Measurements from ENCODE around the gene ABHD12B.

DNA sequence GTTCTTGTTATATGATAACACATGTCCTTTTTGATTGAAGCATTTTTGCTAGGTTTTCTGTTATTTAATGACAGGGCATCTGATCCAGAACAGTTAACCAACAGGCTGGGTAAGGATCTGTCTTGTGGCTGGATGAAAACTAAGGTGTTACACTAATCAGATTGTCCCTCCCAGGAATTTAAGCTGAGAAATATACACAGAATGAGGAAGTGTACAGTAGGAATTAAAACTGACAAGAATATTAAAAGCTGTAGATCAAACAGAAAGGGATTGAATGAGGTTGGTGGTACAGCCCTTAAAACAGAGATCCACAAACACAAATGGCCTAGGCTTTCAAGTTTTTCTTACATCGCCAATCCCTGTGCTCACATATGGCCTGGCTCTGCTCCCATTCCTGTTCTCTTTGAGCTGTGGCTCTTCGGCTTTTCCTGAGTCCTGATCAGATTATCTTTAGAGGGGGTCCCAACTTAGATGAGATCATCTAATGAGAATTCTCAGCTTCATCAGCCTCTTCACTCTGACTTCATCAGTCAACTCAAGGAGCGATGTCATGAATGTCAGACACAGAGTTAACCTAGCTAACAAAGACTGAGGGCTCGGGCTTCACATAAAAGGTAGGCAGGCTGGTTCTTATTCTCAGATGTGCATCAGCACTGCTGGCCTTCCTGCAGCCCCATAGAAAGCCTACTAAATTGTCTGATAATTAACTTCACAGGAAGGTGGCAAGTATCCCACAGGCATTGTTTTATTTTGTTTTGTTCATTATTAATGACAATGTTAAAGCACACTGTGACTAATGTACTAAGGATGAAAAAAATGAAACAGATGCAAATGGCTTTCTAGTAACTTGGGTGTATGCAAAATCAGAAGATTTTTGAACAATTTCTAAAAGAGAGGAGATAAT, 61.0 kb downstream of the ABHD12B start:
- no peak for TF ChIP-seq RAD21 (IDR thresholded peaks at IDR 0.05; ENCODE audit: low read length)
- TF ChIP-seq PBX3 (IDR thresholded peaks at IDR 0.05), result no peak
- TF ChIP-seq, protein P1, sequence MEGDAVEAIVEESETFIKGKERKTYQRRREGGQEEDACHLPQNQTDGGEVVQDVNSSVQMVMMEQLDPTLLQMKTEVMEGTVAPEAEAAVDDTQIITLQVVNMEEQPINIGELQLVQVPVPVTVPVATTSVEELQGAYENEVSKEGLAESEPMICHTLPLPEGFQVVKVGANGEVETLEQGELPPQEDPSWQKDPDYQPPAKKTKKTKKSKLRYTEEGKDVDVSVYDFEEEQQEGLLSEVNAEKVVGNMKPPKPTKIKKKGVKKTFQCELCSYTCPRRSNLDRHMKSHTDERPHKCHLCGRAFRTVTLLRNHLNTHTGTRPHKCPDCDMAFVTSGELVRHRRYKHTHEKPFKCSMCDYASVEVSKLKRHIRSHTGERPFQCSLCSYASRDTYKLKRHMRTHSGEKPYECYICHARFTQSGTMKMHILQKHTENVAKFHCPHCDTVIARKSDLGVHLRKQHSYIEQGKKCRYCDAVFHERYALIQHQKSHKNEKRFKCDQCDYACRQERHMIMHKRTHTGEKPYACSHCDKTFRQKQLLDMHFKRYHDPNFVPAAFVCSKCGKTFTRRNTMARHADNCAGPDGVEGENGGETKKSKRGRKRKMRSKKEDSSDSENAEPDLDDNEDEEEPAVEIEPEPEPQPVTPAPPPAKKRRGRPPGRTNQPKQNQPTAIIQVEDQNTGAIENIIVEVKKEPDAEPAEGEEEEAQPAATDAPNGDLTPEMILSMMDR (IDR thresholded peaks at IDR 0.05), result no peak
- TF ChIP-seq ELF1 (IDR thresholded peaks at IDR 0.05), result no peak
- TF ChIP-seq CHD2 (IDR thresholded peaks at IDR 0.05; ENCODE audit: low read length, partially characterized antibody), result no peak
- TF ChIP-seq EP300 (IDR thresholded peaks at IDR 0.05; ENCODE audit: borderline replicate concordance in 1 of 2, low read depth in 1 of 2, low read length in 1 of 2), result no peak
- no peak for TF ChIP-seq SMC3 (IDR thresholded peaks at IDR 0.05; ENCODE audit: low read depth, low read length)
- no peak for TF ChIP-seq JUND (IDR thresholded peaks at IDR 0.05)
- no peak for TF ChIP-seq MXI1 (IDR thresholded peaks at IDR 0.05; ENCODE audit: low read depth, low read length)
